GM15510 (cell line): ENCODE measurements around the gene LPCAT4.
A peak's percentile ranks its signal among the peaks of the same experiment; 100 is the strongest.

Experiments used
- POLR2A ChIP-seq: IDR thresholded peaks from 3 replicates; pipeline ENCODE4 v1.6.1; 2011; ENCODE audit warnings: borderline replicate concordance; ENCODE audit not compliant: insufficient read length; ENCODE audit errors: extremely low read depth

LPCAT4 gene

DNA sequence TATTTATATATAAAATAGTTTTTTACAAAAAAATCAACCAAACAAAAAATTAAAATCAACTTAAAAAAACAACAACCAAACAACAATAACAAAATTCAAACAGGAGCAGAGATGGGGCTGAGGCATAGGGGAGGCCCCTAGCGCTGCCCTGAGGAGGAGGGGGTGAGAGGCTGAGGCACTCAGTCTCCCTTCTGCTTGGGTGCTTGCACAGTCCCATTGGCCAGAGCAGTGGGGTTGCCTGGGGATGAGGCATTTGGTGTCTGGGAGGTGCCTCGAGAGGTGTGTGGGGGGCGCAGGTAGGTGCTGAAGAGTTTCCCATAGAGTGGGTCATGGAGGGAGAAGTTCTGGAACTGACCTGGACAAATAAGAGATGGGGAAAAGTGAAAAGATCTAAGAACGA is 8.0 kb downstream of the LPCAT4 start:
- TF ChIP-seq POLR2A, result no peak

DNA sequence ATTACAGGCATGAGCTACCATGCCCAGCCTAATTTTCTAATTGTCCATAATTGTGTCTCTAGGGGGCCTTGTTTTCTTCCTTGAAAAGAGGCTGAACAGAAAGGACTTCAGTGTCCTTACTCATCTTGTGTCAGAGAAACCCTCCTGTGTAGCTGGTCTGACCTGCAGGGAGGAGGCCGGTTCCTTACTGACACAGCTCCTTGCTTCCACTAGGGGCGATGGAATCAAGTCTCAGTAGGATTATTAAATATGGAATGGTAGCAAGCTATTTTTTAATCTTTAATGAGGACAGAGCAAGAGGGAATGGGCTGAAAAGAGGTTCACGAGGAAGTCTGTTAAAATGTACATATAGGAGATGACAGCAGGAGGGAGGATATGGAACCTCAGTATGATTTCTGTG is 8.6 kb downstream of the LPCAT4 start:
- no peak for TF ChIP-seq POLR2A

GRCh38 chr15:34357653-34358052 is 9.3 kb downstream of the LPCAT4 start:
- TF ChIP-seq POLR2A, result no peak

DNA sequence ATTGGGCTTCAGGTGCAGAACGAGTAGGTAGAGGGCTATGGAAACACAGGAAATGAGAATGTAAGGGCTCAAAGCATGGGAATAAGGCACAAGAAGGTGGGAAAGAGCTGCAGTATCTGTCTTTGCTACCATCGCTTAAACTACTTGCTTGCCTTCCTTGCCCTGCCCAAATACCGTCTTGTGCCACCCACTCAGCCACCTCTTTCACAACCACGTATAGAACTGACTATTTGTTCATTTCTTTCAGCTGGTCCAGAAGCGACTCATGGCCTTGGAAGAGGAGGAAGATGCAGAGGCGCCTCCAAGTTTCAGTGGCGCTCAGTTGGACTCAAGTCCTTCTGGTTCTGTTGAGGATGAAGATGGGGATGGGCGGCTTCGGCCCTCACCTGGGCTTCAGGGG is 11.8 kb downstream of the LPCAT4 start:
- TF ChIP-seq POLR2A, result no peak

GRCh38 chr15:34354286-34354685 is 12.7 kb downstream of the LPCAT4 start:
- TF ChIP-seq POLR2A, result no peak

DNA sequence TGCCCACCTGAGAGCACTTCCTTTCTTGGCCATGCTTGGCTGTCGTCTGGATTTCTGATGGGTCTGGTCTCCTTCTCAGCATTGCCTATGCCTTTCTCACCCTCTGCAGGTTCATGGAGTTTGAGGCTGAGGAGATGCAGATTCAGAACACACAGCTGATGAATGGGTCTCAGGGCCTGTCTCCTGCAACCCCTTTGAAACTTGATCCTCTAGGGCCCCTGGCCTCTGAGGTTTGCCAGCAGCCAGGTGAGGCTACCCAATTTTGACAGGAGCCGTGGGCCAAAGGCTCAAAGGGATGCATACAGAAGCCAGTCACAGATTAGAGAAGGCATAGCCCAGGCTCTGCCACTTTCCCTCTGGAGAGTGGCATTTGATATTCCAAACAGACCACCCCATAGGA is 13.4 kb downstream of the LPCAT4 start:
- no peak for TF ChIP-seq POLR2A

DNA sequence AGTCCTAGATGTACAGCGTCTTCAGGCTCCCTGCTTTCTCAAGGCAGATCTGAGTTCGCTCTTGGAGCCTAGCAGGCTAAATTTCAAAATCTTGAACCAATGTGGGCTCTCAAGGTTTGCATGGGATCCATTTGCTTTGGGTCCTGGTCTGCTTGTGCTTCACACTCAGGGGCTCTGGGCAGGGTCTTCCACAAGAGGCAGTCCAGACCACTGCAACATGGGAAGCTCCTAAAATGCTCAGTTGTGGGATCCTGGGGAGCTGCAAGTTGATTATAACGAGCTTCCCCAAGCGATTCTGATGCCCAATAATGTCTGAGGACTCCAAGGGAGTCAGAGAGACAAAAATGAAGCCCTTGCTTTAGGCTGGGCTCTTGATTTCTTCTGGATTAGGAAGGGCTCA is 17.2 kb downstream of the LPCAT4 start:
- no peak for TF ChIP-seq POLR2A

GRCh38 chr15:34348735-34349300 is 18.2 kb downstream of the LPCAT4 start:
- no peak for TF ChIP-seq POLR2A

DNA sequence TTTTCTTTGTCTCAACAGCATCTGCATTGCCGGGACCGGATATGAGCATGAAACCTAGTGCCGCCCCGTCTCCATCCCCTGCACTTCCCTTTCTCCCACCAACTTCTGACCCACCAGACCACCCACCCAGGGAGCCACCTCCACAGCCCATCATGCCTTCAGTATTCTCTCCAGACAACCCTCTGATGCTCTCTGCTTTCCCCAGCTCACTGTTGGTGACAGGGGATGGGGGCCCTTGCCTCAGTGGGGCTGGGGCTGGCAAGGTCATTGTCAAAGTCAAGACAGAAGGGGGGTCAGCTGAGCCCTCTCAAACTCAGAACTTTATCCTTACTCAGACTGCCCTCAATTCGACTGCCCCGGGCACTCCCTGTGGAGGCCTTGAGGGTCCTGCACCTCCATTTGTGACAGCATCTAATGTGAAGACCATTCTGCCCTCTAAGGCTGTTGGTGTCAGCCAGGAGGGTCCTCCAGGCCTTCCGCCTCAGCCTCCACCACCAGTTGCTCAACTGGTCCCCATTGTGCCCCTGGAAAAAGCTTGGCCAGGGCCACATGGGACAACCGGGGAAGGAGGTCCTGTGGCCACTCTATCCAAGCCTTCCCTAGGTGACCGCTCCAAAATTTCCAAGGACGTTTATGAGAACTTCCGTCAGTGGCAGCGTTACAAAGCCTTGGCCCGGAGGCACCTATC is 18.9 kb downstream of the LPCAT4 start:
- no peak for TF ChIP-seq POLR2A

- peak; percentile 90 for TF ChIP-seq POLR2A
Measured at GRCh38 chr15:34342737-34343575, 24.0 kb downstream of the LPCAT4 start, which contains the start of the genes NOP10 and NUTM1. Gene NOP10, minus strand, starts transcription at chr15:34343136. Its CDS starts 63 bp downstream, at chr15:34343073. Gene NUTM1, plus strand, starts transcription at chr15:34343315. Its CDS starts 382 bp downstream, at chr15:34343697.

DNA sequence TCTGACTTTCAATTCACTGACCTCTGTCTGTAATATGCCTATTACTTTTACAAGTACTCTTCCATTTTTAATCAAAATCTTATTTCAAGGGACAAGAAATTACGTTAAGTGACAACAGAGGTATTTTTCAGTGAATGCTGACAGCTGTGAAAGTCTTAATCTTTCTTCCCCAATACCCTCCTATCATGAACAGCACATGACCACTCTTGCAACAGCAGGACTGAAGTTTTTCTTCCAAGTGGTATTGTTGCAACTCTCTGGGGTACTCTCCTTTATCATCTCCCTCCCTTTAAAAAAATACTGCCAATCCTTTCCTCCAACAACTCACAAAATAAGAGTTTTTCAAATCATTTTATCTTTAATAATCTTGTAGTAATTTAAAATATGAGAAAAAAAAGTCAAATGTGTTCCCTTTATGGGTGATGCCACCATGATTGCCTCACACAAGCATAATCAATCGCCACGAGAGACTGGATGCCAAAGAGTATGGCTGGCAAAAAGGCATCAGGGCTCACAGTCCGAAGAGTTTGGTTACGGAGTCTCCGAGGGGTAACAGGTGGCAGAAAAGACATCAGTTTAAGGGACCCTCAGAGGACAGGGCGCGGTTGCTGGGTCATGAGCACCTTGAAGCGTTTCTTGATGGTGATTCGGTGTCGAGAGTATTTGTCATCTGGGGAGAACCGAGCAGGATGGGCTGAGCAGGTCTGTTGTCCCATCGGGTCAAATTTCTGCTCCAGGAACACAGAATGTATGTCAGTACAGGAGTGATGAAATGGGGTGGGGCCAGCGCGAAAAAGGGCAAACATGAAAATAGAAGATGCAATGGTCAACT is 25.4 kb downstream of the LPCAT4 start:
- TF ChIP-seq POLR2A, result no peak

DNA sequence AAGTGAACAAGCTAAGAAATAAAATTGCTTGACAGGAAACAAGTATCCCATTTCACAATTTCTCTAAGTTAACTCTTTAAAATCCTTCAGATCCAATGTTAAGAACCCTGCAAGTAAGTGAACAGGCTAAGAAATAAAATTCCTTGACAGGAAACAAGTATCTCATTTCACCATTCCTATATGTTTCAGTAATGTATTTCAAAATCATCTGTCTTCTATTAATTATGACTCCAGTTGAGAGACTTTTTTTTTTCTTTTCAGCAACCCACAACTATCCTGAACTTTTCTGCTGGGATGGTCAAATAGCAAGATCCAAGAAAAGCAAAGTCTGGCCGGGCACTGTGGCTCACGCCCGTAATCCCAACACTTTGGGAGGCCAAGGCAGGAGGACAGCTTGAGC is 27.1 kb downstream of the LPCAT4 start:
- no peak for TF ChIP-seq POLR2A

- TF ChIP-seq POLR2A, result no peak
Measured at GRCh38 chr15:34338347-34338746, 28.6 kb downstream of the LPCAT4 start.

GRCh38 chr15:34337557-34338306 is 29.3 kb downstream of the LPCAT4 start, which contains the start of gene SLC12A6:
Gene SLC12A6, minus strand, starts transcription at chr15:34337781. Its CDS starts 1,101 bp downstream, at chr15:34336680.
- TF ChIP-seq POLR2A, result peak; percentile 75

DNA sequence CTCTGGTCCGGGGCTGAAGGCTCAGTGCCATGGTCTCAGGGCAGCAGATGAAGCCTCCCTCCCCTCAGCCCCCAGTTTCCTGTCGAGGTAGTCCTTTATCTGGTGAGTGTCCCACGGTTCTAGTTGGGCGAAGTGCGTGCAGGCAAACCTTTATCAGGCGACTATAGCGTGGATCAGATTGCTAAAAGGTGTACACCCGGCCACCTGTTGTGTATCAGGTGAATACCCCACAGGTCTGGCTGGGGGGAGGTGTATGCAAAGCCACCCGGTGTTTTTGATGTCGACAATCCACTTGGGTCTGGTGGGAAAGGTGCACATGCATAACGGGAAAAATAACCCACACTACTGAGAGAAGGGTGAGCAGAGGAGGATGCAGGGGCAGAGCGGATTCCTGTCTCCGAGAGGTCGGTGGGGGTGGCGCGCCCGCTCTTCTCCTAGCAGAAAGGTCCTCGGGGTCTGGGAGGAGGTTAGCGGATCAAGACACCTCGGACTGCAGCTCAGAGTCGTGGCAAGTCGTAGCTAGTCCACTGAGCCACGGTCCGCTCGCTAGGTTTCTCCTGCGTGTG is 29.9 kb downstream of the LPCAT4 start:
- TF ChIP-seq POLR2A, result peak; percentile 29
